HG02678 (cell line): ENCODE results near the gene SLC27A4.
"Not testable (repeated sequence)": the region's sequence is repeated elsewhere in the genome, so short reads cannot be mapped to it uniquely, and the experiment has no call there.

Source experiments
- ATAC-seq: cut with Tn5 transposase; IDR thresholded peaks from one replicate; pipeline ENCODE4 v1.9.1; 2021; ENCODE audit warnings: mild to moderate bottlenecking, moderate library complexity; ENCODE audit not compliant: unreplicated experiment

Gene SLC27A4

GRCh38 chr9:128323791-128324190, 16.5 kb upstream of the SLC27A4 start:
- no peak for ATAC-seq

GRCh38 chr9:128324401-128324800, 15.9 kb upstream of the SLC27A4 start:
- no peak for ATAC-seq

GRCh38 chr9:128325629-128326028, 14.7 kb upstream of the SLC27A4 start:
- ATAC-seq, result no peak

- no peak for ATAC-seq
These were observed 6.9 kb upstream of the SLC27A4 start for GRCh38 chr9:128333451-128333869.

GRCh38 chr9:128335161-128335560, 5.2 kb upstream of the SLC27A4 start:
- ATAC-seq, result no peak

- no peak for ATAC-seq
These were observed 4.4 kb upstream of the SLC27A4 start for GRCh38 chr9:128335914-128336313.

- ATAC-seq, result no peak
These were observed 2.4 kb upstream of the SLC27A4 start for GRCh38 chr9:128337936-128338335.

- not testable (repeated sequence) for ATAC-seq
These were observed 1.3 kb upstream of the SLC27A4 start for GRCh38 chr9:128338852-128339614.

- no peak for ATAC-seq
These were observed 536 bp downstream of the SLC27A4 start for GRCh38 chr9:128340691-128341434.

GRCh38 chr9:128341435-128341849, 1.1 kb downstream of the SLC27A4 start:
- peak; percentile 36 for ATAC-seq

- ATAC-seq, result no peak
These were observed 2.8 kb downstream of the SLC27A4 start for GRCh38 chr9:128342971-128343680.

GRCh38 chr9:128343855-128344254, 3.5 kb downstream of the SLC27A4 start:
- ATAC-seq, result no peak

GRCh38 chr9:128344931-128345605, 4.7 kb downstream of the SLC27A4 start:
- ATAC-seq, result no peak

GRCh38 chr9:128349125-128349524, 8.8 kb downstream of the SLC27A4 start:
- no peak for ATAC-seq

GRCh38 chr9:128349772-128350171, 9.4 kb downstream of the SLC27A4 start:
- no peak for ATAC-seq

GRCh38 chr9:128355451-128355850, 15.1 kb downstream of the SLC27A4 start:
- no peak for ATAC-seq

GRCh38 chr9:128358090-128358489, 17.8 kb downstream of the SLC27A4 start:
- no peak for ATAC-seq

- ATAC-seq, result no peak
These were observed 18.5 kb downstream of the SLC27A4 start for GRCh38 chr9:128358861-128359260.

GRCh38 chr9:128360826-128361225, 20.5 kb downstream of the SLC27A4 start:
- no peak for ATAC-seq

GRCh38 chr9:128361296-128361985, 21.1 kb downstream of the SLC27A4 start:
- ATAC-seq, result no peak
